Renal cortex interstitium (tissue), 11 donors: ENCODE measurements around the gene COL5A2. TPM values are rescaled to one million over a fixed set of nuclear protein-coding genes. Genes with fewer than 3 reads are reported as not detected.

Experiments used
- DNase-seq, 11 donors: peaks; one replicate each; pipeline ENCODE4 v3.0.0-alpha.2; 2013; ENCODE audit warnings: low read depth in 9 of 11, low spot score in 4 of 11; ENCODE audit errors: extremely low read depth in 1 of 11
- polyA plus RNA-seq, 3 donors: library from polyadenylated mRNA; unstranded; fragments of 120-200 nt; gene quantifications; one replicate each; pipeline ENCODE4 v1.2.1, GENCODE V29; 2013; ENCODE audit not compliant: insufficient read length in 3 of 3

Gene COL5A2
- polyA plus RNA-seq, 3 donors = 115 to 161 (median 133) TPM

DNA sequence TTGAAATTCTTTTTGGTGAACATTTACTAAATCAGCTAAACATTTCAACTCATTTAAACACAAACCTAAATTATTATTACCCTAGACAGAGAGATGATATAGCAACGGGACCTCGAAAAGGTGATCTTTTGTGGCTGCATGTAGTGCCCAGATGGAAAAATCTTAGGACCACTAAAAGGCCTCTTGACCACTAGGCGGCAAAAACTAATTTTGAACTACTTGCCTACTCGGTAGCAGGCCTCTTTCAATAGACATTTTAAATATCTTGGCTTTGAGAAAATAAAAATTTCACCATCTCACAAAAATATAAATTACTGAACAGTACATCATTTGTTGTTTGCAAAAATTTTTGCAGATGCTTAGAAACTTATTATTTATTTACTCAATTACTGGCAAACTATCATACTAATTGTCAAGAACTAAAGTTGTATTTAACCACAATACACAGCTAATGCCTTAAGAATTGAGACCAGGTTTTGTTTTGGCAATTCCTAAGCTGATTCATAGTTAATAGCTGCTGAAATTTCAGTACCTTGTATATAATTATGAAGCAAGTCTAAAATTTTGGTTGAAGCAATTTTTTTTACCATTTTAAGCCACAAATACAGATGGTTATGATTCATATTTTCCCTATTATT, 196.0 kb downstream of the COL5A2 start:
- no peak for DNase-seq

Other genes starting within 250 kb of the COL5A2 start
- 1,000 to 10,000 TPM in 1 of 3 donors, 100 to 1,000 TPM in 2; 850 to 1,302 (median 939) TPM for gene COL3A1, start 205.4 kb downstream of the COL5A2 start, polyA plus RNA-seq